ENCODE data around the gene CTRB2.

Gene CTRB2

GRCh38 chr16:75250809-75251279 lies 43.9 kb upstream of the CTRB2 start:
- TF ChIP-seq CTCF (conservative IDR thresholded peaks at IDR 0.05): no peak
- H3K27ac ChIP-seq: peak overlapping the region; percentile 87

- TF ChIP-seq CTCF (conservative IDR thresholded peaks at IDR 0.05): no peak
- H3K27ac ChIP-seq: peak overlapping the region; percentile 87
These were observed 43.3 kb upstream of the CTRB2 start for GRCh38 chr16:75250089-75250808.

- peak overlapping the region; percentile 87; the same call in 1 of the 2 replicates for H3K27ac ChIP-seq
- no peak for TF ChIP-seq CTCF (conservative IDR thresholded peaks at IDR 0.05)
These were observed 42.5 kb upstream of the CTRB2 start for GRCh38 chr16:75249441-75249840.

- no peak for TF ChIP-seq CTCF (conservative IDR thresholded peaks at IDR 0.05)
- H3K27ac ChIP-seq: no peak overlapping the region; the same call in 1 of the 2 replicates
These were observed 41.8 kb upstream of the CTRB2 start for GRCh38 chr16:75248536-75249380.

GRCh38 chr16:75248142-75248535 lies 41.2 kb upstream of the CTRB2 start:
- no peak overlapping the region for H3K27ac ChIP-seq
- TF ChIP-seq CTCF (conservative IDR thresholded peaks at IDR 0.05): no peak

- no peak for TF ChIP-seq CTCF (conservative IDR thresholded peaks at IDR 0.05)
- H3K27ac ChIP-seq: no peak overlapping the region
These were observed 40.3 kb upstream of the CTRB2 start for GRCh38 chr16:75247249-75247648.

GRCh38 chr16:75246504-75247205 lies 39.7 kb upstream of the CTRB2 start:
- no peak overlapping the region for H3K27ac ChIP-seq
- TF ChIP-seq CTCF (conservative IDR thresholded peaks at IDR 0.05): no peak

Data from VCaP (cell line).